ENCODE measurements around the gene MACROD2.

Gene MACROD2

GRCh38 chr20:14488756-14489479 lies 493.6 kb downstream of the MACROD2 start:
- no peak for TF ChIP-seq CTCF (conservative IDR thresholded peaks at IDR 0.05; ENCODE audit: low read depth)
- no peak for DNase-seq (ENCODE audit: low spot score)
- H3K27ac ChIP-seq = no peak overlapping the region
- CTCF ChIA-PET = interaction anchor here (0.6 kb wide), 1 partner anchor 151 kb away, joined by 3 read pairs; the partner anchor contains the start of gene FLRT3
- POLR2A ChIA-PET (ENCODE audit: low non-redundant PET) = no interaction called here

- no peak for DNase-seq (ENCODE audit: low spot score)
- TF ChIP-seq CTCF (conservative IDR thresholded peaks at IDR 0.05; ENCODE audit: low read depth) = no peak
- ChIA-PET POLR2A (ENCODE audit: low non-redundant PET) (no interaction called here), CTCF (interaction anchor here (0.6 kb wide), 1 partner anchor 152 kb away, joined by 3 read pairs; the partner anchor contains the start of gene FLRT3)
- H3K27ac ChIP-seq = no peak overlapping the region
These were observed 494.2 kb downstream of the MACROD2 start for GRCh38 chr20:14489544-14489943.

- ChIA-PET POLR2A (ENCODE audit: low non-redundant PET) (no interaction called here), CTCF (interaction anchor here (1.5 kb wide), 1 partner anchor 154 kb away, joined by 3 read pairs; the partner anchor contains the start of gene FLRT3)
- no peak overlapping the region for H3K27ac ChIP-seq
- DNase-seq (ENCODE audit: low spot score) = no peak
- TF ChIP-seq CTCF (conservative IDR thresholded peaks at IDR 0.05; ENCODE audit: low read depth) = no peak
These were observed 496.1 kb downstream of the MACROD2 start for GRCh38 chr20:14491436-14491835.

- CTCF ChIA-PET = interaction anchor here (0.7 kb wide), 1 partner anchor 150 kb away, joined by 3 read pairs; no protein-coding TSS in a partner anchor
- TF ChIP-seq CTCF (conservative IDR thresholded peaks at IDR 0.05; ENCODE audit: low read depth) = no peak
- POLR2A ChIA-PET (ENCODE audit: low non-redundant PET) = no interaction called here
- H3K27ac ChIP-seq = no peak overlapping the region
- no peak for DNase-seq (ENCODE audit: low spot score)
These were observed 498.1 kb downstream of the MACROD2 start for GRCh38 chr20:14493408-14493807.

GRCh38 chr20:14494355-14494754 lies 499.0 kb downstream of the MACROD2 start:
- CTCF ChIA-PET = no interaction called here
- no peak for DNase-seq (ENCODE audit: low spot score)
- POLR2A ChIA-PET (ENCODE audit: low non-redundant PET) = no interaction called here
- TF ChIP-seq CTCF (conservative IDR thresholded peaks at IDR 0.05; ENCODE audit: low read depth) = no peak
- no peak overlapping the region for H3K27ac ChIP-seq

- ChIA-PET CTCF (no interaction called here), POLR2A (ENCODE audit: low non-redundant PET) (no interaction called here)
- H3K27ac ChIP-seq = no peak overlapping the region
- no peak for DNase-seq (ENCODE audit: low spot score)
- TF ChIP-seq CTCF (conservative IDR thresholded peaks at IDR 0.05; ENCODE audit: low read depth) = no peak
These were observed 499.8 kb downstream of the MACROD2 start for GRCh38 chr20:14495066-14495465.
